Measurements from ENCODE around the gene RHEX.
"Not testable (repeated sequence)": the region's sequence is repeated elsewhere in the genome, so short reads cannot be mapped to it uniquely, and the experiment has no call there.

RHEX gene

DNA sequence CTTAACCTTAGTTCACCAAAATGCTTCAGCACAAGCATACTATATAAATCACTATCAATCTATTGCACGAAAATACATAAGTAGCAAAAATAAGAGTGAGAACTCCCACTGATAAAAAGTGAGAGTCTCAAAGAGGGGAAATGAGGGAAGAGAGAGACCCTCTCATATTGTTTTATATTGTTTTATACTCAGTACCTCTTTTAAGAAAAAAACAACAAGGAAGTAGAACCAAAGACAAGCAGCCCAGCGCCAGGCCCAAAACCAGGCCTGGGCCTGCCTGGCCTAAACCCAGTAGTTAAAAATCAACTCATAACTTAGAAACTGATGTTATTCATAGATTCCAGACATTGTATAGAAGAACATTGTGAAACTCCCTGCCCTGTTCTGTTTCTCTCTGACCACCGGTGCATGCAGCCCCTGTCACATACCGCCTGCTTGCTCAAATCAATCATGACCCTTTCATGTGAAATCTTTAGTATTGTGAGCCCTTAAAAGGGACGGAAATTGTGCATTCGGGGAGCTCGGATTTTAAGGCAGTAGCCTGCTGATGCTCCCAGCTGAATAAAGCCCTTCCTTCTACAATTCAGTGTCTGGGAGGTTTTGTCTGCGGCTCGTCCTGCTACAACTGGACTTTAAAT lies 5.4 kb downstream of the RHEX start:
- in situ Hi-C loops (cut with HindIII; ENCODE audit: low sequenced_read_pairs): not testable (repeated sequence)

DNA sequence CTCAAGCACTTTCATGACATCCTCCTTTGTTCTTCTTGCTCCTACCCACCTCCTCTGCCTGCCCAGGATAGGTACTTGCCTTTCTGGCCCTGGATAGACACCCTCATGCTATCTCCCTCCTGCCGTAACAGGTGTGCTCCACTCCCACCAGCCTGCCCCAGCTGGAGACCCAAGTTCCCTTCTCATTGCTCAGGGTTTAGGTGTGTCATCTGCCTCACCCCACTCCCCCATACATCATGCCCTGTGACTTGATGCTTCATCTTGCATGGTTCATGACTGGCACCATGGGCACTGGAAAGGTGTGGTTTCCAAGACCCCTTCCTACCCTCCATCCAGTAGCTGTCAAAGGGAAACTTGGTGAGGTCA lies 5.9 kb downstream of the RHEX start:
- in situ Hi-C loops (cut with HindIII; ENCODE audit: low sequenced_read_pairs): no loop called here

DNA sequence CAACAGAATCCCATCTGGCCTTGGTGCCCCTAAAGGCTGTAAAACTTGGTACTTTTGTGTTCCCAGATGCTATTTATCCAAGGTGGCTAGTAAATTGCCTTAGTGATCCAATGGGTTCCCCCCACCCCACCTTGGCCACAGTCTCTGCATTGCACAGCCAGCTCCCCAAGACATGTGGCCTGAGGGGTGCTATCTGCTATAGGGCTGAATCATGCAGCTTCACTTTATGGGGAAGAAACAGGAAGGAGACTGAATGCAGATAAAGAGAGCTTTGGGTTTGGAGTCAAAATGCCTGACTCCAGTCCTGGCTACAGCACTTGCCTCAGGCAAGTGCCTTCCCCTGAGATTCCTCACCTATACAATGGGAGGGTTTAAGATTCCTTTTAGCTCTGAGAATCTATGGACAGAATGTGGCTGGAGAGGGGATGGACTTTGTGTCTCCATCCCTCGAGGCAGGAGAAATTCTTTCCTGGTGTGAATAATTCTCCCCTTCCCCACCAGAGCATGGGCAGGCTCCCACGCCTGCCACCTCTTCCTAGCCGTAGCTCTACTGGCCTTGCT lies 6.5 kb downstream of the RHEX start:
- in situ Hi-C loops (cut with HindIII; ENCODE audit: low sequenced_read_pairs): no loop called here

DNA sequence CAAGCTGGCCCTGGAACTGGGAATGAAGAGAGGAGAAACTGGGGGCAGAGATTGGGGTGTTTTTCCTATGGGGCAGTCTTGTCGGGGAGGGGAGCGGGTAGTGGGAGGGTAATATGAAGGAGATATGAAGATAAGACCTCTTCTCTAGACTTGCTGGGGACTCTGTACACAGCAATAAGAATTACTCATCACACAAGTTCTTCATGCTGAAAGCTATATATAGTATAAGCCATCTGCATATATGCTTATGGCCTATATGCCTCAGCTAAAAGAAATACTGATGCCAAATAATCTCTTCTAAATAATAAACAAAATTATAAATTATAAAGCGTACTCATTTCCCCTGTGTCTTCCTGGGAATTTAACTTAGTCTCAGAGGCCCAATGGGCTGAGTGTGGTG lies 7.9 kb downstream of the RHEX start:
- in situ Hi-C loops (cut with HindIII; ENCODE audit: low sequenced_read_pairs): no loop called here

DNA sequence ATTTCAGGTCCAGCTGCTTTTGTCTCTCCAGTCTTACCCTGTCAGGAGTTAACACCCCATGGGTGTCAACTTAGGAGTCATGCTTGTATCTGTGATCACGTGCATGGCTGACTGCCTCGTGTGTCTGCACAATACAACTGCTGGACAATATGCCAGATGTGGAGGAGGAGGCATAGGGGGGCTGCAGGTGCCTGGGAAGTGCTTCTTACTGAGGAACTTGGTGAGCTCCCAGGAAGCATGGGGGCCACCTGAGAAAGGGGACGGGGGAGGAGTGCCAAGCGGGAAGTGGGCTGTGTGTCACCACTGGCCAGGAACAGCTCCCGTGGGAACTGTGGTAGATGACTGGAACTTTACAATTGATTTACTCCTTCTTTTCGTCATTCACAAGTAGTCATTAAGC lies 9.5 kb downstream of the RHEX start:
- in situ Hi-C loops (cut with HindIII; ENCODE audit: low sequenced_read_pairs): no loop called here

DNA sequence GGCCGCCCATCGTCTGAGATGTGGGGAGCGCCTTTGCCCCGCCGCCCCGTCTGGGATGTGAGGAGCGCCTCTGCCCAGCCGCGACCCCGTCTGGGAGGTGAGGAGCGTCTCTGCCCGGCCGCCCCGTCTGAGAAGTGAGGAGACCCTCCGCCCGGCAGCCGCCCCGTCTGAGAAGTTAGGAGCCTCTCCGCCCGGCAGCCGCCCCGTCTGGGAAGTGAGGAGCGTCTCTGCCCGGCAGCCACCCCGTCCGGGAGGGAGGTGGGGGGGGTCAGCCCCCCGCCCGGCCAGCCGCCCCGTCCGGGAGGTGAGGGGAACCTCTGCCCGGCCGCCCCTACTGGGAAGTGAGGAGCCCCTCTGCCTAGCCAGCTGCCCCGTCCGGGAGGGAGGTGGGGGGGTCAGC lies 11.0 kb downstream of the RHEX start:
- in situ Hi-C loops (cut with HindIII; ENCODE audit: low sequenced_read_pairs): not testable (repeated sequence)

DNA sequence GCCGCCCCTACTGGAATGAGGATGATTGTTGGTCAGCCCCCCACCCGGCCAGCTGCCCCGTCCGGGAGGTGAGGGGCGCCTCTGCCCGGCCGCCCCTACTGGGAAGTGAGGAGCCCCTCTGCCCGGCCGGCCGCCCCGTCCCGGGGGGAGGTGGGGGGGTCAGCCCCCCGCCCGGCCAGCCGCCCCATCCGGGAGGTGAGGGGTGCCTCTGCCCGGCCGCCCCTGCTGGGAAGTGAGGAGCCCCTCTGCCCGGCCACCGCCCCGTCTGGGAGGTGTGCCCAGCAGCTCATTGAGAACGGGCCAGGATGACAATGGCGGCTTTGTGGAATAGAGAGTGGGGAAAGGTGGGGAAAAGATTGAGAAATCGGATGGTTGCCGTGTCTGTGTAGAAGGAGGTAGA lies 11.5 kb downstream of the RHEX start:
- in situ Hi-C loops (cut with HindIII; ENCODE audit: low sequenced_read_pairs): not testable (repeated sequence)

DNA sequence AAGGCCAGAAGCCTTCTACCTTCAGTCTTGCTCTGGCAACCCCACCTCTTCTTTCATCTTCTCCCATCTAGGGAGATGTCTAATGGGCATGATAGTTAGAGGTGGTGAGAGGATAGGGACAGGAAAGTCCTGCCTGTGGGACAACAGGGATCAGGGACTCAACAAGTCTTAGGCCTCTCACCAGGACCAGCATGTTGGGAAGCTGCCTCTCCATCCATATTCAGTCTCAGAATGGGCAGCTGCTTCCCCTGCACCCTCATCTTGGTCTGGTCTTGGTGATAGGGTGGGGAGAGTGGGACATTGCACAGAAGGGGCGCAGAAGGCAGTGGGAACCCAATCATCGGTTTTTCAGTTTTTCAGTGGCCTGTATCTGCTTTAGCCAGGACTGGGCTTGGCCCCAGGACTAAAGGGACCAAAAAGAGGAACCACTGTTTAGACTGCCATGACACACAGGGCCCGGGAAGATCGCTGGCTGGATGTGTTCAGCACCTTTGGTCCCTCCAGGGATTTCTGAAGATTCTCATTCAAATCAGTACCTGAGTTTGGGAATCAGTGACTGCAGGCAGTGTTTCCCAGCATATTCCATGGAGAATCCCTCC lies 12.7 kb downstream of the RHEX start:
- in situ Hi-C loops (cut with HindIII; ENCODE audit: low sequenced_read_pairs): no loop called here

DNA sequence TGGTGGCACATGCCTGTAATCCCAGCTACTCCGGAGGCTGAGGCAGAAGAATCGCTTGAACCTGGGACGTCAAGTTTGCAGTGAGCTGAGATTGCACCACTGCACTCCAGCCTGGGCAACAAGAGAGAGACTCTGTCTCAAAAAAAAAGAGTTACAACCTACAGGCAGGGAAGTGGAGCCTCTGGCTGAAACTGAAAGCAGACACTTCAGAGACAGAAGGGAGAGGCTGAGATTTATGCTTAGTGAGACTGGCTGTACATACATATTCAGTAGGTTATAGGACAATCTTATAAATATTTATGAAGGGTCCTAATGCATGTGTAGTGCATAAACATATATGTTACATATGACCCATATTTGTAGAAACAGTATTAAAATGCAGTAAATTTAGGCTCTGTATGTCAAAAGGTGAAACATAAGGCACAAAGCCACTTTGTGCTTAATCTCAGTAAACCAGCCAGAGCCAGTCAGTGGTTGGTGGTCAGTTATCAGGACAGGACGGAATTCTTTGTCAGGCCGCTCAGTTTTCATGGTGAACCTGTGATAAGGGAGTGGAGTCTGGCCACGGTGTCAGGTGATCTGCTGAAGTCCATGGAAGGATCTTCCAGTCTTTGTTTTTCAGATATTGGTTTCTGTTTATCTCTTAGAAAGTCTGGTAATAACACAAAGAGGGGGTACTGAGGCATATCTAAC lies 13.7 kb downstream of the RHEX start:
- in situ Hi-C loops (cut with HindIII; ENCODE audit: low sequenced_read_pairs): no loop called here

DNA sequence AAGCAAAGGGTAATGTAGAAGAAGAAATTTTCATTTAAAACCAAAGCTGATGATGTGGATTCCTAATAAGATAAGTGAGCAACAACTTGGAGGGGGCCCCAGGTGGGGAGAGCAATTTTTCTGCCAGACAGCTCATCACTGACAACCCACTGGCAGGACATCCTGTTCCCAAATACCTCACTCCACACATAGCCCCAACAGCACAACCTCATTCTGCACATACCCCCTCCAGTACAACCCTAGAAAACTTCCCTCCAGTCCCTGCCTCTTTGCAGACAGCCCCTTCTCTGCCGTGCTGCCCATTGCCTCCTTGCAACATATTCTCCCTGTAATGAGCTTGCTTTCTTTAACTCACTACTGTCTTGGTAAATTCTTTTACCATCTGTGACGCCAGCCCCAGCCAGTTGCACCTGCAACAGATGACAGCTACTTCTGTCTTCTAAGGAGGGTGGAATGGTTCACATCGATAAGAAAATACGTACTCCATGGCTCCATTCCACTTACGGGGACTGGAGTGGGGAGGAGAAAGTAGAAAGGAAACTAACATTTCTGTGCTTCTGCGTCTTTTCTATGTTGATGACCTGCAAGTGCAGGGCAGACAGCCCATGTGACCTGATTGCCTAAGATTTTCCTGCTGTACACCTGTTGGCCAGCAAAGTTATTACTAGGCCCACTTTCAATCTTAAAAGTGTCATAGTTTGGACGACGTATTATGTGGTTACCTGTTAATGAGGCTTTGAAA lies 14.7 kb downstream of the RHEX start:
- in situ Hi-C loops (cut with HindIII; ENCODE audit: low sequenced_read_pairs): no loop called here

DNA sequence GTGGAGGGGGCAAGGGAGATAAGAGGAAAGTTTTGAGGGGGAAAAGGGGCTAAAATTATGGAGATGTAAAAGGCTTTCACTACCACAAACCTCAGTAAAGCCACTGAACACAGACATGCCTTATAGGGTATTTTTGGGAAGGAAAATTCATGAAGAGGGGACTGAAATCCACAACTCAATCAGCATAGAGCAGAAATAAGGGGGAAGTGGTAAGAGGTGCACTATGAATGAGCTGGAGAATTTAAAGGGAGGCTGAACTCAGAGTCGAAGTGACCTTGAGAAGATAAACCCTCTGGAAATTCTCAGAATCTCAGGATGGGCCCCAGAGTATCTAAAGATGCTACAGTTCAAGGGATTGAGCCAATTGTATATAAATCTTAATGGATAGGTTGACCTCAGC lies 15.3 kb downstream of the RHEX start:
- in situ Hi-C loops (cut with HindIII; ENCODE audit: low sequenced_read_pairs): no loop called here

DNA sequence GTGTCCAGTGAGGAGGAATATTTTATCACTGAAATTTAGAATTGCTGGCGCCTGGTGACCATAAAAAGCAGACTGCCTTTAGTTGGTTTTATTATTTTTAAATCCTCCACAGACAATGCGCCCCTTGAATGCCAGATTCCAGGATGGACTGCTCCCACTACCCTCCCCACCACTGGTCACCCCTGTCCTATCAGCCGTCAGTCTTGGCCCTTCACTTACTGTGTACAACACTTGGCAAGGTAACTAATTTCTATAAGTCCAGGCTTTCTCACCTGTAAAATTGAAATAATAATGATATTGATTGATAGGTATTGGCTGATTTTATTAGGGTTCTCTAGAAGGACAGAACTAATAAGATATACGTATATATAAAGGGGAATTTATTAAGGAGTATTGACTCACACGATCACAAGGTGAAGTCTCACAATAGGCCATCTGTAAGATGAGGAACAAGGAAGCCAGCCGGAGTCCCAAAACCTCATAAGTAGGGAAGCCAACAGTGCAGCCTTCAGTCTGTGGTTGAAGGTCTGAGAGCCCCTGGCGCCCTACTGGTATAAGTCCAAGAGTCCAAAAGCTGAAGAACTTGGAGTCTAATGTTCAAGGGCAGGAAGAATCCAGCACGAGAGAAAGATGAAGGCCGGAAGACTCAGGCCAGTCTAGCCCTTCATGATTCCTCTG lies 17.8 kb downstream of the RHEX start:
- in situ Hi-C loops (cut with HindIII; ENCODE audit: low sequenced_read_pairs): no loop called here

DNA sequence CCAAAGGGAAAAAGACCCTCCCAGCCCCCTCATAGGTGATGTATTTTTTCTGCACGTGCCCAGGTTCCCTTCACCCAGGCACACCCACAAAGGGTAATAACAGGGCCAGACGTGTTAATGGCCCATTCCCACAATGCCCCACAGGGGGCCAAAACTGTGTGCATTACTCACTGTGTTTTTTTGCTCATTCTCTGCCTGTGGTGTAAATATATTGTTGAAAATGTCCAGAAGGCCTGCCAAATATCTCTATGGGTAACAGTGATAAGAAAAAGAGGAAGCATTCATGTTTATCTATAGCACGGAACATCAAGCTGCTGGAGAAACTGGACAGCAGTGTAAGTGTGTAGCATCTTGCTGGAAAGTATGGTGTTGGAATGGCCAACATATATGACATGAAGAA lies 21.9 kb downstream of the RHEX start:
- in situ Hi-C loops (cut with HindIII; ENCODE audit: low sequenced_read_pairs): no loop called here

DNA sequence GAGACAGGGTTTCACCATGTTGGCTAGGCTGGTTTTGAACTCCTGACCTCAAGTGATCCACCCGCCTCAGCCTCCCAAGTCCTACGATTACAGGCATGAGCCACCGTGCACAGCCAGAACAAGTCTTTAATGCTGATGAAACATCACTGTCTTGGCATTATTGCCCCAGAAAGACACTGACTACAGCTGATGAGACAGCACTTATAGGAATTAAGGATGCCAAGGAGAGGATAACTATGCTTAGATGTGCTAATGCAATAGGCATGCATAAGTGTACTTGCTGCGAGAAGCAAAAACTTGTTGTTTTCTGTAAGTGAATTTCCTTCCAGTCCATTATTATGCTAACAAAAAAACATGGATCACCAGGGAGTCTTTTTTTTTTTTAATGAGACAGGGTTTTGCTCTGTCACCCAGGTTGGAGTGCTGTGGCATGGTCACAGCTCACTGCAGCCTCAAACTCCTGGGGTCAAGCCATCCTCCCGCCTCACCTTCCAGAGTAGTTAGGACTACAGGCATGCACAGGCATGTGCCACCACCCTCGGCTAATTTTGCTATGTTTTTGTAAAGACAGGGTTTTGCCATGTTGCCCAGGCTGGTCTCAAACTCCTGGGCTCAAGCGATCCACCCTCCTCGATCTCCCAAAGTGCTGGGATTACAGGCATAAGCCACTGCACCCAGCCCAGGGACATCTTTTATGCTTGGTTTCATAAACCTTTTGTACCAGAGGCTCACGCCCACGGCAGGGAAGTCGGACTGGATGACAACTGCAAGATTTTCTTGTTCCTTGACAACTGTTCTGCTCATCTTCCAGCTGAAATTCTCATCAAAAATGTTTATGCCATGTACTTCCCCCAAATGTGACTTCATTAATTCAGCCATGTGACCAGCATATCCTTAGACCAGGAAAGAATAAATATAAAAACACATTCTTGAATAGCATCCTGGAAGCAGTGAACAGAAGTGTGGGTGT lies 23.1 kb downstream of the RHEX start:
- in situ Hi-C loops (cut with HindIII; ENCODE audit: low sequenced_read_pairs): no loop called here

DNA sequence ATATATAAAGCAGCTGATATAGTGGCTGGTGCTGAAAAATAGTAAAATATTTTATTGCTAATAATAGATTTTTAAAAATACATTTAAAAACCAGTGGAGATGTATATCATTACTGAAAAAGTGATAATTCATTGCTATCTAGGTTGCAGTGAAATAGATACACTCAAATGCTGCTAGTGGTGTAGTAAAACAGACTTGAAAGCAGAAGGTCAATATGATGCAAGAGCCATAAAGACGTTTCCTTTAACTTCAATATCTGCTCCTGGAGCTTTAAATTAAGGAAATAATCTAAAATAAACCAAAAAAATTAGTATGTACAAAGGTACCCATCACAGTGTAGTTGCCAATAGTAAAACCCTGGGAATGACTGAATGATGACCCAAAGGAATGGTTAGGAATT lies 26.2 kb downstream of the RHEX start:
- in situ Hi-C loops (cut with HindIII; ENCODE audit: low sequenced_read_pairs): no loop called here

DNA sequence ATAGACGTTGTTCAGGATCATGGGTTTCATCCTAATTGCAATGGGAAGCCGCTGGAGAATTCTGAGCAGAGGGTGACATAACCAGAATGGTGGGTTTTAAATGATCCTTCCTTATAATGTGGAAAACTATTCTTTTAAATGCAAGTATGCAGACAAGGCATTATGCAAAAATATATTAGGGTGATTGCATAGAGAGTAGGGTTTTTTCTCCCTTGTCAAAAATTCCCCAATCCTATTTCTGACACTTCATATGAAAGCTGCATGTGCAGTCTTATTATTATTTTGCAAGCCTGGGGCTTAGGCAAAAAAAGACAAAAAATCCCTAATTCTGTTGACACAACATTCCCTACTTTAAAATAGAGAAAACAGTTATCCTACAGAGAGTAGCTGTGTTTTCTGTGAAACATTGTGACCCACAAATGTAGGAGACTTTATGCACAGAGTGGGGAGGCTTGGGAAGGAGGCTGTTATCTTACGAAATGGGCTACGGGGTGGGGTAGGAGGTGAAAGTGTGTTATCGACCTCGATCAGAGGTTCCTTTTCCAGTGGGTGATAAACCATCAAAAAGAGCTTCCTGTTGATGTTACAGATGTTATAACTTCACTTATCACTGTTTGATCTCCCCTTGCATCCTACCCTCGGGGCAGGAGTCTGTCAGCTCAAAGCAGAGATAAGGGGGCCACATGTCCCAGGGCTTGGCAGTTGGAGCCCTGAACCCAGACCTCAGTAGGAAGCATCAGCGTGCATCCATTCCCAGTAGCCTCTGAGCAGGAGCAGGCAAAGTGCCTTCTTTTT lies 27.2 kb downstream of the RHEX start:
- in situ Hi-C loops (cut with HindIII; ENCODE audit: low sequenced_read_pairs): no loop called here

DNA sequence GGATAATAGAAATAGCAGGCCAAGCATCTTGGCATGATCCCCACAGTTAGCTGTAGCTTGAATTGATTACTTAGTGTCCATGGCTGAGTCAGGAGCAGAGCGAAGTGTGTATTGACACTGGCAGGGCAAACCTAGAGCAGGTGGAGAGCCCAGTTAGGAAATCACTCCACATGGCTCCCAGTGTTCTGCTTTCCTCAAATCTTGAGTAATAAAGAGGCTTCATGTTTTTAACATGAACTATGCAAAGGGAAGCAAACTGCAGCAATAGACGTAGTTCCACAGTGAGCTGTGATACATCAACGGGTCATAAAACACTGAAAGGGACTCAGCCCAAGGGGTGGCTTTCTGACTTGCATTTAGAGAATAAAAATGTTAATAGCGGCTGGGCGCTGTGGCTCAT lies 28.9 kb downstream of the RHEX start:
- in situ Hi-C loops (cut with HindIII; ENCODE audit: low sequenced_read_pairs): no loop called here

DNA sequence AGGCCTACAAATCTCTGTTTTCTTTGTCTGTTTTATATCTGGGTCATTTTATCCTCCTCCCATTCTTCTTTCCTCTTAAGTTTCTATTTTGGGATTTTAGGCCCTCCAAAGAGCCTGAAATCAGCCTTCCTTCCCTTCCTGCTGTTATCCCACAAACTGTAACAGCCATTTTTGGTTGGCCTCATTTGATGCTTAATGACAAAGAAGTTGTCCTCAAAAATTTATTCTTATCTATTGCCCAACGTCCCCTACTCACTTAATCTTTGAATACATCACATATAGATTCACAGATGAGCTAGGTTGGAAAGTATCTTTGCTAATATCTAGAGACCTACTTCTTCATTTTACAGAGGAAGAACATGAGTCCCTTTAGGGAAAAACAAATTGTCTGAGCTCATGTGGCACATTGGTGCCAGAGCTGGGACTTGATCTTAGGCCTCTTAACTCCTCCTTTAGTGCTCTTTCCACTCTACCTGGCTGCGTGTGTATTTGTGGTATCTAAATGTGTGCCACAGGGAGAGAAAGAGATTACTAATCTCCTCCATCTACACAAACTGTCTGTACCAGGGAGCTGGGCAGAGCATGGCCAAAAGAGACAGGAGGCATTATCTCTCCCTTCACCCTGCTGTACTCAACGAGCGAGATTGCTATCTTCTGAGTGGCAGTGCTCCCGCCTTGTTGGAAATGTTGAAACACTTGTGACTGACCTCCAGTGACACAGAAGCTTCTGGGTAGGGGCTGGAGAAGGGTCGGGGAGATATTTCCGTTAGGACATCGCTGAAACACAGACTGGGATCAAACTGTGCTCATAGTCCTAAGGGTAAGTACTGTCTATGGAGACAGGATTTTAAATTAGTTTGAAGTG lies 30.1 kb downstream of the RHEX start:
- in situ Hi-C loops (cut with HindIII; ENCODE audit: low sequenced_read_pairs): no loop called here

Measured in DLD1 (cell line).